ENCODE results near the gene SDS. TPM values are rescaled to one million over a fixed set of nuclear protein-coding genes. Genes with fewer than 3 reads are reported as not detected.

SDS gene
- total RNA-seq, 2 donors from 2014 or later: not detected

- peaks cover 3 to 6% of the 10 kb centered on the region in 2 donors for H3K36me3 Mint-ChIP-seq (ENCODE audit: insufficient read depth in 2 of 2)
- H3K27me3 Mint-ChIP-seq (ENCODE audit: low read depth): no peaks in the 10 kb centered on the region
- H3K27ac Mint-ChIP-seq: no peak overlapping the region
- H3K4me3 Mint-ChIP-seq: no peak overlapping the region
- H3K9me3 Mint-ChIP-seq: no peaks in the 10 kb centered on the region
- DNase-seq (no peak), ATAC-seq (replicated peaks in 1 of 2) (no peak)
- peaks cover 4% of the 10 kb centered on the region for H3K4me1 Mint-ChIP-seq (ENCODE audit: low read depth)
Measured at GRCh38 chr12:113373969-113374368, 29.7 kb downstream of the SDS start.

GRCh38 chr12:113373440-113373839 lies 30.2 kb downstream of the SDS start:
- ATAC-seq (replicated peaks in 1 of 2) (no peak), DNase-seq (no peak)
- no peak overlapping the region for H3K27ac Mint-ChIP-seq
- H3K36me3 Mint-ChIP-seq (ENCODE audit: insufficient read depth in 2 of 2): peaks cover 3 to 6% of the 10 kb centered on the region in 2 donors
- H3K4me1 Mint-ChIP-seq (ENCODE audit: low read depth): peaks cover 4% of the 10 kb centered on the region
- no peaks in the 10 kb centered on the region for H3K27me3 Mint-ChIP-seq (ENCODE audit: low read depth)
- H3K9me3 Mint-ChIP-seq: no peaks in the 10 kb centered on the region
- no peak overlapping the region for H3K4me3 Mint-ChIP-seq

GRCh38 chr12:113372371-113372770 lies 31.3 kb downstream of the SDS start:
- Mint-ChIP-seq H3K4me1 (ENCODE audit: low read depth) (peaks cover 4% of the 10 kb centered on the region), H3K9me3 (no peaks in the 10 kb centered on the region), H3K27ac (no peak overlapping the region), H3K27me3 (ENCODE audit: low read depth) (no peaks in the 10 kb centered on the region), H3K4me3 (no peak overlapping the region), H3K36me3 (ENCODE audit: insufficient read depth in 2 of 2) (peaks cover 2 to 6% of the 10 kb centered on the region in 2 donors)
- DNase-seq (no peak), ATAC-seq (replicated peaks in 1 of 2) (no peak)

- no peaks in the 10 kb centered on the region for H3K27me3 Mint-ChIP-seq (ENCODE audit: low read depth)
- no peak overlapping the region for H3K4me3 Mint-ChIP-seq
- DNase-seq (no peak), ATAC-seq (replicated peaks in 1 of 2) (no peak)
- H3K36me3 Mint-ChIP-seq (ENCODE audit: insufficient read depth in 2 of 2): peaks cover 2 to 6% of the 10 kb centered on the region in 2 donors
- peaks cover 4% of the 10 kb centered on the region for H3K4me1 Mint-ChIP-seq (ENCODE audit: low read depth)
- no peaks in the 10 kb centered on the region for H3K9me3 Mint-ChIP-seq
- no peak overlapping the region for H3K27ac Mint-ChIP-seq
Measured at GRCh38 chr12:113371808-113372207, 31.9 kb downstream of the SDS start.

GRCh38 chr12:113370923-113371682 lies 32.6 kb downstream of the SDS start:
- ATAC-seq (replicated peaks in 1 of 2): no peak
- Mint-ChIP-seq H3K9me3 (no peaks in the 10 kb centered on the region), H3K36me3 (ENCODE audit: insufficient read depth in 2 of 2) (peaks cover 2 to 6% of the 10 kb centered on the region in 2 donors), H3K27ac (no peak overlapping the region), H3K4me1 (ENCODE audit: low read depth) (peaks cover 4% of the 10 kb centered on the region), H3K27me3 (ENCODE audit: low read depth) (no peaks in the 10 kb centered on the region), H3K4me3 (no peak overlapping the region)
- no peak for DNase-seq

DNA sequence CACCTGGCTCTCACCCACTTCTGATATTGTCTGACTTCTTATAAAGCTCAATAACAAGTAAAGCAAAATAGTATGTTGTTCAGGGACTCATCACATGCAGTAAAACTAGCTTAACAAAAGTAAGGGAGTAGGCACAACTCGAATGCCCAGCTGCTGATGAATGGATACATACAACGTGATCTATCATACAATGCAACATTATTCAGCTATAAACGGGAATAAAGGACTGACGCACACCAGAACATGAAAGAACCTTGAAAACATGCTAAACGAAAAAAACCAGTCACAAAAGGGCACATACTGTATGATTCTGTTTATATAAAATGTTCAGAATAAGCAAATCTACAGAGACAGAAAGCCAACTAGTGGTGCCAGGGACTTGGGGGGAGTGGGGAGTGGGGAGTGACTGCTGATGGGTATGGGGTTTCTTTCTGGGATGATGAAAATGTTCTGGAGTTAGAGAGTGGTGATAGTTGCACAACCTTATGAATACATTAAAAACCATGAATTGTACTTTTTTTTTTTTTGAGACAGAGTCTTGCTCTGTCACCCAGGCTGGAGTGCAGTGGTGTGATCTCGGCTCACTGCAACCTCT lies 34.2 kb downstream of the SDS start:
- Mint-ChIP-seq H3K27me3 (ENCODE audit: low read depth) (no peaks in the 10 kb centered on the region), H3K27ac (no peak overlapping the region), H3K9me3 (no peaks in the 10 kb centered on the region), H3K4me3 (no peak overlapping the region), H3K4me1 (ENCODE audit: low read depth) (peaks cover 4% of the 10 kb centered on the region), H3K36me3 (ENCODE audit: insufficient read depth in 2 of 2) (peaks cover 2 to 6% of the 10 kb centered on the region in 2 donors)
- DNase-seq (no peak), ATAC-seq (replicated peaks in 1 of 2) (no peak)

DNA sequence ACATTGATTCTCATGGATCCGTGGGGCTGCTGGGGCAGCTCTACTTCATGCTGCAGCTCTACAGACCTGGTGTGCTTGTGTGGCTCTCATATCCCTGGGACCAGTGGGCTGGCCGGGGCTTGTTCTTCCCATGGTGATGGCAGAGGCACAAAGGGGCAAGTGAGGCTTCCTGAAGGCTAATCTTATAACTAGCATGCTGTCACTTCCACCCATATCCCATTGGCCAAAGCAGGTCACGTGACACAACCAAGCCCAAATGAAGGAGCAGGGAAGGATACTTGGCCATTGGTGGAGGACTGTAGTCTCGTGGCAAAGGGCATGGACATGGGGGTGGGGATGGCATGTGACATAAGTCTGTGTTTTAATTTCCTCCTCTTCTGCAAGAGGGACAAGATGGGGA lies 35.4 kb downstream of the SDS start:
- Mint-ChIP-seq H3K27ac (no peak overlapping the region), H3K9me3 (no peaks in the 10 kb centered on the region), H3K4me1 (ENCODE audit: low read depth) (peaks cover 4% of the 10 kb centered on the region), H3K27me3 (ENCODE audit: low read depth) (no peaks in the 10 kb centered on the region), H3K36me3 (ENCODE audit: insufficient read depth in 2 of 2) (peaks cover 0 to 3% of the 10 kb centered on the region in 2 donors), H3K4me3 (no peak overlapping the region)
- DNase-seq (no peak), ATAC-seq (replicated peaks in 1 of 2) (no peak)

- H3K27ac Mint-ChIP-seq: no peak overlapping the region
- DNase-seq (no peak), ATAC-seq (replicated peaks in 1 of 2) (no peak)
- H3K4me3 Mint-ChIP-seq: no peak overlapping the region
- H3K27me3 Mint-ChIP-seq (ENCODE audit: low read depth): no peaks in the 10 kb centered on the region
- peaks cover 4% of the 10 kb centered on the region for H3K4me1 Mint-ChIP-seq (ENCODE audit: low read depth)
- H3K9me3 Mint-ChIP-seq: no peaks in the 10 kb centered on the region
- H3K36me3 Mint-ChIP-seq (ENCODE audit: insufficient read depth in 2 of 2): no peaks in the 10 kb centered on the region
Measured at GRCh38 chr12:113366827-113367226, 36.9 kb downstream of the SDS start.

DNA sequence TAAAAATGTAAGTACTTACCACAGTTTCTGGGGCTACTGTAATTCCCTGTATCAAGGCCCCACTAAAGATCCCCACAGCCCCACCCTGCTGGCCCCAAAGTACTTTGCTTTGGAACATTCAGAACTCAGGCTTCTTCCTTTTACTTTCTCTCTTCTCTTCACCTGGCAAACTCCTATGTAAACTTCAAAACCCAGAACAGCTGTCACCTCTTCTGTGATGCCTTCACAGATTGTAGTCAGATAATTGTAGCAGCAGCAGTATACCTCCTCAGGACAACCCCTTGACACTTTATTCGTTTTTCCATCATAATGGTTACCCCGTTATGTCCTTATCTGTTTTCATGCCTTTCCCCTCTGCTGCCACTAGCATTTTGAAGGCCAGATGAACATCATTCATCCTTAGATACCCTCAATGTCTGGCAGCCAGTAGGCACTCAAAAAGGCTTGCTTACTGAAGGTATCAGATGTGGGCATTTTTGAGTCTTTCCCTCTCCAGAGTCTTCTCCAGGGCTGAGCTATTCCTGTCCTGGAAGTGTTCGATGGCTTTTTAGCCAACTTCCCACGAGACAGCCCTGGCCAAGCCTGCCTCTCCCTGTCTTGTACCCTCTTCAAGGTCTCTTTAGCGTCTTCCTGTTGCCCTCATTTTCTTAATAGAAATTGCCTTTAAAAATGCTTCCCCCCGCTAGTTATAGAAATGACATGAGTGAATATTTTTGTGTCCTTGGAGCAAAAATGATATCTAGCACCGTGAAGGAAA lies 37.9 kb downstream of the SDS start:
- Mint-ChIP-seq H3K9me3 (no peaks in the 10 kb centered on the region), H3K4me1 (ENCODE audit: low read depth) (peaks cover 4% of the 10 kb centered on the region), H3K27ac (no peak overlapping the region), H3K27me3 (ENCODE audit: low read depth) (no peaks in the 10 kb centered on the region), H3K36me3 (ENCODE audit: insufficient read depth in 2 of 2) (peaks cover 0 to 1% of the 10 kb centered on the region in 2 donors), H3K4me3 (no peak overlapping the region)
- DNase-seq (no peak), ATAC-seq (replicated peaks in 1 of 2) (no peak)

DNA sequence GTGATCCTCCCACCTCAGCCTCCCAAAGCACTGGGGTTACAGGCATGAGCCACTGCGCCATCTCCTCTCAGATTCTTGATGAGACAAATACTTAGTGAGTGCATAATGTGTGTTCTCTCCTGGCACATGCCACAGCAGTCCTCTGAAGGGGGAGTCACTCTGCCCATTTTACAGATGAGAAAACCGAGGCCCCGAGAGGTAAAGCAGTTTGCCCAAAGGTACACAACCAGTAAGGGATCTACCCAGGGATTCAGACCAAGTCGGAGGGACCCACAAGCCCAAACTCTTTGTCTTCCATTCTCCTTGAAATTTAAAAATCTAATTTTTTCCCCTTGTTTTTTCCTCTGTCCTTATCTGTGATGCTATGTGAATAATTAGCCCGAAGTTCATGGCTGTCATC lies 39.0 kb downstream of the SDS start:
- Mint-ChIP-seq H3K36me3 (ENCODE audit: insufficient read depth in 2 of 2) (peaks cover 0 to 1% of the 10 kb centered on the region in 2 donors), H3K4me3 (no peak overlapping the region), H3K4me1 (ENCODE audit: low read depth) (peaks cover 11% of the 10 kb centered on the region), H3K27me3 (ENCODE audit: low read depth) (no peaks in the 10 kb centered on the region), H3K27ac (peak overlapping the region; percentile 51), H3K9me3 (no peaks in the 10 kb centered on the region)
- no peak for ATAC-seq (replicated peaks in 1 of 2)
- DNase-seq: no peak

DNA sequence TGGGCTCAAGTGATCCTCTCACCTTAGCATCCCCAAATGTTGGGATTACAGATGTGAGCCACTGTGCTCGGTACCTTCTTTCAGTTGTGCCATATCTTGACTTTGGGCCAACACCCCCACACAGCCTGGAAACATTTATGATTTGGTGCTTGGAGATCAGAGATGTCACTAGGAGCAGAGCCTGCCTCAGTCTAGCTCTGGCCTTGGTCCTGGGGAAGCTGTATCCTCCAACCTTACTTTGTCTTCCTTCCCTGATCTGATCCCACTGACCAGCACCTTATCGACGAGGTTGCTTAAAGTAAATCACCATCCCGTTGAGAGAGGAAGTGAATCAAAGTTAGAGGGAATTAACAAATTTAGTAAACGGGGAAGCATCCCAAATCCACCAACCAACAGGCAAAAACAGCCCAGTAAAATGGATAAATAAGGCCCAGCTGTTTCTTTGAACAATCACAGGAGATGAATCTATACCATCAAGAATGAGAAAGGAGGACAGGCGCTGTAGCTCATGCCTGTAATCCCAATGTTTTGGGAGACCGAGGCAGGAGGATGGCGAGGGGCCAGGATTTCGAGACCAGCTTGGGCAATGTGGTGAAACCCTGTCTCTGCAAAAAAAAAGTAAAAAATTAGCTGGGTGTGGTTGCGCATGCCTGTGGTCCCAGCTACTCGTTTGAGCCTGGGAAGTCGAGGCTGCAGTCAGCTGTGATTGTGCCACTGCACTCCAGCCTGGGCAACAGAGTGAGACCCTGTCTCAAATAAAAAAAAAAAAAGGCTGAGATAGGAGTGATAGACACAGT lies 41.9 kb downstream of the SDS start:
- no peak for ATAC-seq (replicated peaks in 1 of 2)
- H3K4me3 Mint-ChIP-seq: no peak overlapping the region

GRCh38 chr12:113359939-113360748 lies 43.5 kb downstream of the SDS start:
- ATAC-seq (replicated peaks in 1 of 2) (no peak), DNase-seq (peak in 1 of 2 donors; percentile 7)
- no peak overlapping the region for H3K27ac Mint-ChIP-seq
- H3K9me3 Mint-ChIP-seq: no peaks in the 10 kb centered on the region
- H3K27me3 Mint-ChIP-seq (ENCODE audit: low read depth): no peaks in the 10 kb centered on the region
- peaks cover 0 to 1% of the 10 kb centered on the region in 2 donors for H3K36me3 Mint-ChIP-seq (ENCODE audit: insufficient read depth in 2 of 2)
- peaks cover 15% of the 10 kb centered on the region for H3K4me1 Mint-ChIP-seq (ENCODE audit: low read depth)
- peak overlapping the region; percentile 87 to 93 for H3K4me3 Mint-ChIP-seq

More for the DNA sequence above, 41.9 kb downstream of the SDS start:
- Mint-ChIP-seq H3K4me1 (ENCODE audit: low read depth) (peaks cover 15% of the 10 kb centered on the region), H3K9me3 (no peaks in the 10 kb centered on the region), H3K36me3 (ENCODE audit: insufficient read depth in 2 of 2) (peaks cover 0 to 1% of the 10 kb centered on the region in 2 donors), H3K27ac (peak overlapping the region; percentile 35), H3K27me3 (ENCODE audit: low read depth) (no peaks in the 10 kb centered on the region)
- no peak for DNase-seq

Data from activated T-cell treated with anti-CD3 and anti-CD28 coated beads, Interleukin-2, amount 50 U/mL, for 72 hours (primary cell).